HG03066 (cell line): ENCODE data around the gene GABBR2.

ENCODE experiments used
- ATAC-seq: cut with Tn5 transposase; IDR thresholded peaks from one replicate; pipeline ENCODE4 v1.9.1; 2021; ENCODE audit warnings: low read depth; ENCODE audit not compliant: unreplicated experiment

GABBR2 gene

GRCh38 chr9:98572796-98573195 is 135.9 kb downstream of the GABBR2 start:
- ATAC-seq: no peak

- no peak for ATAC-seq
Measured at GRCh38 chr9:98572054-98572627, 136.6 kb downstream of the GABBR2 start.

GRCh38 chr9:98571643-98572042 is 137.1 kb downstream of the GABBR2 start:
- no peak for ATAC-seq

- no peak for ATAC-seq
Measured at GRCh38 chr9:98570663-98571440, 137.9 kb downstream of the GABBR2 start.

GRCh38 chr9:98570055-98570454 is 138.7 kb downstream of the GABBR2 start:
- no peak for ATAC-seq

- ATAC-seq: no peak
Measured at GRCh38 chr9:98569491-98569890, 139.2 kb downstream of the GABBR2 start.

GRCh38 chr9:98568909-98569469 is 139.7 kb downstream of the GABBR2 start:
- no peak for ATAC-seq

- no peak for ATAC-seq
Measured at GRCh38 chr9:98568234-98568908, 140.4 kb downstream of the GABBR2 start.

GRCh38 chr9:98567540-98568233 is 141.0 kb downstream of the GABBR2 start:
- ATAC-seq: no peak

GRCh38 chr9:98565152-98566135 is 143.3 kb downstream of the GABBR2 start:
- ATAC-seq: no peak

GRCh38 chr9:98564714-98565113 is 144.0 kb downstream of the GABBR2 start:
- ATAC-seq: no peak

- ATAC-seq: no peak
Measured at GRCh38 chr9:98563988-98564387, 144.7 kb downstream of the GABBR2 start.

- ATAC-seq: no peak
Measured at GRCh38 chr9:98563212-98563907, 145.4 kb downstream of the GABBR2 start.

- ATAC-seq: no peak
Measured at GRCh38 chr9:98559561-98559960, 149.2 kb downstream of the GABBR2 start.

GRCh38 chr9:98558575-98558974 is 150.2 kb downstream of the GABBR2 start:
- no peak for ATAC-seq

- no peak for ATAC-seq
Measured at GRCh38 chr9:98556511-98556910, 152.2 kb downstream of the GABBR2 start.

GRCh38 chr9:98555651-98556465 is 152.9 kb downstream of the GABBR2 start:
- no peak for ATAC-seq

- no peak for ATAC-seq
Measured at GRCh38 chr9:98554752-98555151, 154.0 kb downstream of the GABBR2 start.
